GM19351 (cell line): ENCODE results near the gene NDUFAF4.

Experiments
- ATAC-seq: cut with Tn5 transposase; IDR thresholded peaks from one replicate; pipeline ENCODE4 v1.9.1; 2021; ENCODE audit warnings: mild to moderate bottlenecking, moderate library complexity; ENCODE audit not compliant: unreplicated experiment

Gene NDUFAF4

DNA sequence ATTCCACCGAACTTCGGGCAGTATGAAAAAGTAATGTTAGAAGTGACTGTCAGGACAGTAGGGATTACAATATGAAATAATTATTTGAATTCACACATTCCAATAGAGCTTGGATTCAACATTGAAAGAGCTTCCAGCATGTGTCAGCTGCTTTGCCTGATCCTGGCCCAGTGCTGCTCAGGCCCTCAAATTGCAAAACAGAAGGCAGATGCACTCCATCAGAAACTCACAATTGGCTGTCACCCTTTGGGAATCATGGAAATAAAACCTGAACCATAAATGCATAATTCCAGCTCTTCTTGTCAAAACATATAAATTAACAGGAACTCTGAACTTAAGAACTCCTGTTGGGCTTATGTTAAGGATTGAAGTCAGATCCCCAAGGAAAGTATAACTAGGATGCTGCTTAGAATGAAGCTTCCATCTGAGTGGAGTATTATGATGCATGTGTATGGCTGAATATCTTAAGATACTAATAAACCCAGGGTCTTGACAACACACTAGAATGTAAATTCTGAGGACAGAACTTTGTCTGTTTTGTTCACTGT is 1.8 kb upstream of the NDUFAF4 start:
- no peak for ATAC-seq

- ATAC-seq = no peak
These were observed 1.3 kb upstream of the NDUFAF4 start for GRCh38 chr6:96899019-96899418.

- no peak for ATAC-seq
These were observed 655 bp upstream of the NDUFAF4 start for GRCh38 chr6:96898241-96898851.

DNA sequence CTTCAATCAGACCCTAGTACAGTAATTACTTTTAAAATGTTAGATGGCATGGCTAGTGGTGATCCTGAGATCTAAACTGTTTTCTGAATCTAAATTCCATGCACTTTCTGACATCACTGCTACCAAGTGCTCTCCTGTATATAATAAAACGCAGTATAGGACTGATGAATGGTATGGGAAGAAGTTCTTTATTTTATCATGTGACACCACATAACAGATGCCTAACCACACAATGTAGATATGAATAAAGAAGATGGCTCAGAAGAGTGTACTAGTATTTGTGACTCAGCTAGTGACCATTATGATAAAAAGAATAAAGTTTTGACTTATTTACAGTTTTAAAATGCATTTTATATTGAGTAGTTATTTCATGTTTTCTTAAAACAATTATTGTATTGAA is 8.5 kb downstream of the NDUFAF4 start:
- ATAC-seq = no peak

DNA sequence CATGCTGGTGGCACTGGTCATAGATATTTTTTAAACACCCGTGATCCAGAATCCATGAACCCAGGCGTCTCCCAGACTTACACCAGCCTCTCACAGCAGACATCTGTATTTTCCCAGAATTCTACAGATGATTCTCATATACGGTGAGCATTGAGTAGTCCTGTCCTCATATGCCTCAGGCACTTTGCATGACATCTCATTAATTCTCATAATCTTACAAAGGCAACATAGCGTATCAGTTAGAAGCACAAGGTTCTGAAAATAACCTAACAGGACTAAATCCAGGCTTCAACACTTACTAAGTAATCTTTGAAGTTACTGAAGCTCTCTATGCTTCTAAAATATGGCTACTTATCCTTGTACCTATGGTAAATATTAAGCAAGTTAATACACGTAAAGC is 8.9 kb downstream of the NDUFAF4 start:
- ATAC-seq = no peak

GRCh38 chr6:96886519-96886918 is 11.2 kb downstream of the NDUFAF4 start:
- no peak for ATAC-seq

- ATAC-seq = peak; percentile 98
These were observed 12.5 kb downstream of the NDUFAF4 start for GRCh38 chr6:96885187-96885631.

GRCh38 chr6:96878143-96878542 is 19.5 kb downstream of the NDUFAF4 start:
- ATAC-seq = no peak

GRCh38 chr6:96876886-96877545 is 20.7 kb downstream of the NDUFAF4 start:
- no peak for ATAC-seq

DNA sequence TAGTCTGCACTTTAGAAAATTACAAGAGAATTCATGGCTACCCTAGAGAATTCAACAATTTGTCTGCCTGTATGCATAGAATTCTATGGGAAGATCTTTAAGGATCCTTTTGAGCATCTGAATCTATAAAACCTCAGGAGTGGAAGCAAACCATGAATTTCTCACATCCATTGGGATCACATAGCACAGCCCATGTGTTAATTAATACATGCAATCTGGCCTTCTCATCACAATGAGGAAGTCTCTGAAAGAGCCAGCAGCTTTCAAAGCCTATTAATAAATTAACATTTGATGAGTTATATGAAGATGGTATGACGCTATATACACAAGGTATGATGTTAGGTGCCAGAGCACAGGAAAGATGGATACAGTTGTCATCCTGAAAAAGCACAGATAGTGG is 24.7 kb downstream of the NDUFAF4 start:
- no peak for ATAC-seq

- ATAC-seq = no peak
These were observed 32.7 kb downstream of the NDUFAF4 start for GRCh38 chr6:96865055-96865405.

DNA sequence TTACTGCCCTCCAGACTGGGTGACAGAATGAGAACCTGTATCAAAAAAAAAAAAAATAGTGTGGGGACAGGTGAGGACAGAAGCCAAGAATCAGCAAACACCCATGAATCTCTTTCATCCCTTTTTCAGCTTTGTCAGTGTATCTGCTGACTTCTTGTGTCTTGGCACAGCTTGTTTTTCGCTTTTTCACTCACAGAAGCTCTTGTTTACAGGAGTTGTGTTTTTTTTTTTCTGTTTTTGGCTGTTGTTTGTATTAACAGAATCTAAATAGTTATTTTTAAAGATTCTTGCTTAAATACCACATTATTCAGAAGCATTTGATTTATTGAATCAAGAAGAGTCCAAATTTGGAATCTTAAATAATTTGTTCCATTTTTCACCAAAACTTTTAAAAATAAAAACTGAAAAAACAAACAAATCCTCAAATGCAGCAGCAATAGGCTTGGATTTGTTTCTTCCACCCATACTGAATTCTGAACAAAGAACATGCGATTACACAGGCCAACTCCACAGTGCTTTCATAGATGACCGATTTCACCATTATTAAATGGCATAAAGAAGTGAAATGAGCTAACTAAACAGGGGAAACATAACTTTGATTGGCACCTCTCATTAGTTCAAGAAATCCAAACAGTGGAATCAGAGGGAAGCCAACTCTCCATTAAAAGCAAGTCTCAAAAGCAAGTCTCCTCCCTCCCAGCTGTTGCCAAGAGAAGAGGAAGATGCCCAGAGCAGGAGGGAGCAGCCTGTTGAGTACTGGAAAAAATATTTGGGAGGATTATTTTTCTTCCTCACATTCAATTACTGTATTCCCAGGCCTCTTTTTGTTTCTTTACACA is 33.3 kb downstream of the NDUFAF4 start:
- ATAC-seq = no peak

DNA sequence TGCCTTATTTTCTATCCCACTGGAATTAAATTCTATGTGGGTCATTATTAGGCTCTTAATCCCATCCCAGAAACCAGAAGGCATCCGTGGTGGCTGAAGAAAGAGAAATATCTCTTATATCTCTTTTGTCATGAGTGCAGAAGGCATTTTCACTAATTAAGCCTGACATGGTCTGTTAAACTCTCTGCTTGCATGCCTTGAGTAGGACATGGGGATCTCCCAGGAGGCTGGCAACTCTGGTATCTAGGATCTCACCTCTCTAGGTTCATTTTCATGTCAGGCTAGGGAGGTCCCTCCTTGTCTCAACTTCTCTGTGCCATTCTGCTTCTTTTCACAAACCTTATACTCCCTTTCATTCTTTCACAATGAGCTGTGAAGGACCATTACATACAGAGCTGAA is 35.1 kb downstream of the NDUFAF4 start:
- no peak for ATAC-seq

- ATAC-seq = no peak
These were observed 36.1 kb downstream of the NDUFAF4 start for GRCh38 chr6:96861588-96861987.

DNA sequence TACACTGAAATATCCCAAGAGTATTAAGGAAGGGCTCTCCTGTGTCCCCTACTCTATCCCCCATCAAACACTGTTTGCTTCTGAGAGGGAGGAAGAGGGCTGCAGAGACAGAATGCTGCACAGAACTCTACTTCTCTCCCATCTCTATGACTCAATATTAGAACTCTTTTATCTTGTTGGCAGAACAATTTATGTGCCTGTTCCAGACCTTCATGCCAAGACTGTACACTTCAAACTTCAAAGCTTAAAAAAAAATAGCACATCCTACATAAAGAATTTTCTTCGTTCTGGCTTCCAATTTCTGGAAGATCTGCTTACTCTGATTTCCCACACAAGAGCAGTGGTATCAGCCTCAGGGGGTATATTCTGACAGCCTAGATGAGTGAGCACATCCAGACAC is 40.8 kb downstream of the NDUFAF4 start:
- ATAC-seq = no peak

GRCh38 chr6:96853083-96853482 is 44.6 kb downstream of the NDUFAF4 start:
- ATAC-seq = no peak

DNA sequence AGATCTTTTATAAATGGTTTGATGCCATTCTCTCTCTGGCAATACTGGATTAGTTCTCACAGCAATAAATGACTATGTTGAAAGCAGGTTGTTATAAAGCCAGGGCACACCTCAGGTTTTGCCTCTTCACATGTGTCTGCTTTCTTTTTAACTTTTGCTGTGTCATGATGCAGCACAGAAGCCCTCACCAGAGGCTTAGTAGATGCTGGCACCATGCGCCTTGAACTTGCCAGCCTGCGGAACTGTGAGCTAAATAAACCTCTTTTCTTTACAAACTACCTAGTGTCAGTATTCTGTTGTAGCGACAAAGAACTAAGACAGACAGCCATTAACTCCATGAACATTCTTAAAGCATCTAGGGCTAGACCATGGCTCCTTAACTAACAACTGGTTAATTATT is 45.1 kb downstream of the NDUFAF4 start:
- no peak for ATAC-seq

GRCh38 chr6:96851858-96852257 is 45.8 kb downstream of the NDUFAF4 start:
- ATAC-seq = no peak

- ATAC-seq = no peak
These were observed 48.1 kb downstream of the NDUFAF4 start for GRCh38 chr6:96849615-96850014.

DNA sequence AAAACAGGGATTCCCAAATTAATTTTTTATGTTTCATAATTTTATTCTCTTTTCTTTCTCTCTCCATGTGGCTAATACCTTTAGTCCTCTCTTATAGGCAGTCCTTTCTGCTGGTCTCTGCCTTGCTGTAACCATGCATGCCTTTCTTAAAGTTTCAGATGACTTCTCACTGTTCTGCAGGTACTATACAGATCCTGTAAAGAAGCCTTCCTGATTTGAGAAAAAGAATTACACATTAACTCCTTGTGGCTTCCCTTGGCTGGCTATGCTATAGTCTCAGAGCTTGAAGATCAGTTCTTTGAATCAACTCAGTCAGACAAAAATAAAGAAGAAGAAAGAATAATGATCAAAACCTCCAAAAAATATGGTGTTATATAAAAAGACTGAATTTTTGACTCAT is 53.2 kb downstream of the NDUFAF4 start:
- no peak for ATAC-seq

DNA sequence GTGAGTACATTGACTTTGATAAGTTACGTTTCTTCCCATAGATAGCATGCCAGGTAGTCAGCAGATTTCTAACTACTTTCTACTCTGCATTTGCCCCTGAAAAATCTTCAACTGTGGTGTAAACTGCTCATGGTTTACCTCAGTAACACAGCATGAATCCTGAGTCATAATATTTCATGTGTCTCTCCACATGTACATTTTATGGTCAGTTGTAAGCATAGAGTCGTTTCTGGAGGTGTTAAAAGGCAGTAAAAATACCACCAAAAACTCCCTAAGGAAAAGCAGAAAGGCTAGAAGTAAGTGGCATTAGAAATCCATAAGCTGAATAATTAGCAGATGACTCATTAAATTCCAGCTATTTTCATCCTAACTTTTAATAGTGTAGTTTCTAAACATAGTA is 56.3 kb downstream of the NDUFAF4 start:
- ATAC-seq = no peak
